Glutamatergic neuron (in vitro differentiated cells): ENCODE measurements around the gene CP. TPM values are rescaled to one million over a fixed set of nuclear protein-coding genes. Genes with fewer than 3 reads are reported as not detected.

Experiments
- DNase-seq: peaks from one replicate; pipeline ENCODE4 v3.0.0; 2022
- H3K27ac Mint-ChIP-seq: one replicate; pipeline ENCODE4 v1.8.0; 2020; ENCODE audit warnings: mild to moderate bottlenecking, mixed read lengths, inconsistent platforms; ENCODE audit not compliant: unreplicated experiment
- H3K27me3 Mint-ChIP-seq: one replicate; pipeline ENCODE4 v1.8.0; 2020; ENCODE audit warnings: mild to moderate bottlenecking, moderate library complexity, mixed read lengths, inconsistent platforms; ENCODE audit not compliant: unreplicated experiment
- H3K36me3 Mint-ChIP-seq: one replicate; pipeline ENCODE4 v1.8.0; 2020; ENCODE audit warnings: mild to moderate bottlenecking, mixed read lengths, inconsistent platforms; ENCODE audit not compliant: unreplicated experiment
- H3K4me1 Mint-ChIP-seq: one replicate; pipeline ENCODE4 v1.8.0; 2020; ENCODE audit warnings: mild to moderate bottlenecking, low read depth, mixed read lengths, inconsistent platforms; ENCODE audit not compliant: unreplicated experiment
- H3K4me3 Mint-ChIP-seq: one replicate; pipeline ENCODE4 v1.8.0; 2020; ENCODE audit warnings: mild to moderate bottlenecking, mixed read lengths, inconsistent platforms; ENCODE audit not compliant: unreplicated experiment
- H3K9me3 Mint-ChIP-seq: one replicate; pipeline ENCODE4 v1.8.0; 2020; ENCODE audit warnings: mild to moderate bottlenecking, moderate library complexity, mixed read lengths, inconsistent platforms; ENCODE audit not compliant: unreplicated experiment
- CTCF ChIP-seq: fragments of 200-600 bp; sonication (generic); IDR thresholded peaks from one replicate; pipeline ENCODE4 v1.5.0; 2021; ENCODE audit not compliant: partially characterized antibody, unreplicated experiment
- total RNA-seq: library from RNA; stranded (reverse); fragmentation: NEBNext Ultra II Directional; extraction: Animal tissue kit (Norgen Biotek cat#: 25700); gene quantifications from one replicate; pipeline ENCODE4 v1.2.1, GENCODE V29; 2021; ENCODE audit not compliant: unreplicated experiment

The CP gene
- total RNA-seq, 1 donor from 2014 or later, result not detected

GRCh38 chr3:149177122-149177521 lies 44.5 kb downstream of the CP start:
- Mint-ChIP-seq H3K9me3 (peaks cover 1% of the 10 kb centered on the region), H3K27ac (no peak overlapping the region), H3K36me3 (peaks cover 10% of the 10 kb centered on the region), H3K4me3 (no peak overlapping the region), H3K4me1 (no peaks in the 10 kb centered on the region), H3K27me3 (no peaks in the 10 kb centered on the region)
- TF ChIP-seq CTCF, result no peak
- DNase-seq, result no peak

DNA sequence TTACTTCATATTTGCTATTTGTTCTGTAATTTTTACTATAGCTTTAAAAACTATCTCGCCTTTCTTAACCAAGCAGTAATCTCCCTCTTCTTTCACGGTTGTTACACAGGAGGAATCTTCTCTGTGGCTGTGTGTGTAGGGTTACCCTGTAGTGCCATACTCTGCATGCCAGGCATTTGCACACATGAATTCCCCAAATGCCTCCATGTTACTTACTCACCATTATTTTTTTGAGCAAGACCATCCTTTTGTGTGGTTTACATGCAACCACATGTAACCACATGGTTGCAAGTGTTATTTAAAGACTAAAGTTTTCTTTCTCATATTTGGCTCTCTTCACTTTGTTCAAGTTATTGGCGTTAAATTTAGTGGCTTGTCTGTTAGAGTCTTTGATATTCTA lies 46.7 kb downstream of the CP start:
- H3K27ac Mint-ChIP-seq, result no peak overlapping the region
- no peak overlapping the region for H3K4me3 Mint-ChIP-seq
- TF ChIP-seq CTCF, result no peak
- no peak for DNase-seq
- H3K9me3 Mint-ChIP-seq, result peaks cover 1% of the 10 kb centered on the region
- peaks cover 10% of the 10 kb centered on the region for H3K36me3 Mint-ChIP-seq
- H3K4me1 Mint-ChIP-seq, result no peaks in the 10 kb centered on the region
- H3K27me3 Mint-ChIP-seq, result no peaks in the 10 kb centered on the region

DNA sequence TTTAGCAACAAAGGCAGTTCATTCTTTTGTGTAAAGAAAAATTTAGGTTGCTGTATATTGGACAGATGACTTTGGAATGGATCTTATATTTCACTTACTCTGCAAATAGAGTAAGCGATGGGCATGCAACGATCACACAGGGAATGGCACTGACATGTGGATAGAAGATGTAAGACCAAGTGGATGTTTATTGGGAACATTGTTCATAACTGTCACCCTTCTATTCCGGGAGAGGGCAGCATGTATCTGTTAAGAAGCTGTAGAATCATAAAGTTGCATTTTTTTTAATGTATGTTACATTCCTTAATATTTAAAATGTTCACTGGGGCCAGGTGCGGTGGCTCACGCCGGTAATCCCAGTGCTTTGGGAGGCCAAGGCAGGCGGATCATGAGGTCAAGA lies 51.0 kb downstream of the CP start:
- peaks cover 5% of the 10 kb centered on the region for H3K36me3 Mint-ChIP-seq
- no peaks in the 10 kb centered on the region for H3K9me3 Mint-ChIP-seq
- TF ChIP-seq CTCF, result no peak
- peaks cover 9% of the 10 kb centered on the region for H3K4me1 Mint-ChIP-seq
- DNase-seq, result no peak
- H3K27ac Mint-ChIP-seq, result no peak overlapping the region
- no peak overlapping the region for H3K4me3 Mint-ChIP-seq
- no peaks in the 10 kb centered on the region for H3K27me3 Mint-ChIP-seq

DNA sequence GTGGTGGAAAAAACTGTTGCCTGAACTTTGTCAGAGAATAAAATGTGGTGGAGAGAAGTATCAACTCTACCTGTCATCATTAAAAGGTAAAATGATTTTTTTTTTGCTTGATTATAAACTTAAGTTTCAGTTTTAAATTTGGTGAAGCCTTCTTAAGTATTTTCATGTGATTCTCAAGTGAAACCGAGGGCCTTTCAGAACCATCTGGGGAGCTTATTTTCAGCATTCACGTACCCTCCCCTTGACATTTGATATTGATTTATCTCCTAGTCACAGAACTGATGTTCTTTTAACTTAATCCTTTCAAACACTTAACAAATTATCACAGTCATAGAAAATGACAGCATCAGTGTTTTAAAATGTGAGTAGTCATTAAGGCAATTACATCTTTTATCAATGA lies 53.7 kb downstream of the CP start:
- TF ChIP-seq CTCF, result no peak
- Mint-ChIP-seq H3K4me1 (peaks cover 11% of the 10 kb centered on the region), H3K27ac (no peak overlapping the region), H3K36me3 (no peaks in the 10 kb centered on the region), H3K27me3 (no peaks in the 10 kb centered on the region), H3K9me3 (no peaks in the 10 kb centered on the region), H3K4me3 (no peak overlapping the region)
- DNase-seq, result no peak

GRCh38 chr3:149163066-149163465 lies 58.6 kb downstream of the CP start:
- H3K27ac Mint-ChIP-seq, result no peak overlapping the region
- H3K4me1 Mint-ChIP-seq, result peaks cover 11% of the 10 kb centered on the region
- no peaks in the 10 kb centered on the region for H3K27me3 Mint-ChIP-seq
- DNase-seq, result no peak
- TF ChIP-seq CTCF, result no peak
- H3K36me3 Mint-ChIP-seq, result no peaks in the 10 kb centered on the region
- no peaks in the 10 kb centered on the region for H3K9me3 Mint-ChIP-seq
- H3K4me3 Mint-ChIP-seq, result no peak overlapping the region
